Naive B cell (primary cell): ENCODE results near the gene SFT2D1. TPM values are rescaled to one million over a fixed set of nuclear protein-coding genes. Genes with fewer than 3 reads are reported as not detected.

Experiments
- ATAC-seq, 2 donors: fragments of 150-1000 bp; cut with Tn5 transposase; 2 replicates each; pipeline ENCODE4 v1.10.0; 2021; ENCODE audit warnings: low read depth in 2 of 2, mild to moderate bottlenecking in 2 of 2, moderate library complexity in 2 of 2
- DNase-seq: peaks from one replicate; pipeline ENCODE4 v3.0.0; 2022
- H3K27ac Mint-ChIP-seq, 6 donors: one replicate each; pipeline ENCODE4 v1.8.0; 2020 to 2022; ENCODE audit warnings: mild to moderate bottlenecking in 6 of 6, mixed read lengths in 6 of 6, moderate library complexity in 5 of 6, inconsistent platforms in 2 of 6
- H3K27me3 Mint-ChIP-seq, 3 donors: one replicate each; pipeline ENCODE4 v1.8.0; 2021 to 2022; ENCODE audit warnings: mixed read lengths in 3 of 3, mild to moderate bottlenecking in 1 of 3
- H3K36me3 Mint-ChIP-seq, 2 donors: one replicate each; pipeline ENCODE4 v1.8.0; 2020 to 2022; ENCODE audit warnings: mixed read lengths in 2 of 2, inconsistent platforms in 1 of 2, mild to moderate bottlenecking in 1 of 2
- H3K4me1 Mint-ChIP-seq, 3 donors: one replicate each; pipeline ENCODE4 v1.8.0; 2020 to 2022; ENCODE audit warnings: mixed read lengths in 3 of 3, inconsistent platforms in 1 of 3, mild to moderate bottlenecking in 1 of 3, moderate library complexity in 1 of 3
- H3K4me3 Mint-ChIP-seq, 8 donors: one replicate each; pipeline ENCODE4 v1.8.0; 2020 to 2022; ENCODE audit warnings: mild to moderate bottlenecking in 8 of 8, mixed read lengths in 8 of 8, moderate library complexity in 8 of 8, inconsistent platforms in 2 of 8
- H3K9me3 Mint-ChIP-seq, 7 donors: one replicate each; pipeline ENCODE4 v1.8.0; 2020 to 2022; ENCODE audit warnings: mixed read lengths in 7 of 7, mild to moderate bottlenecking in 5 of 7, inconsistent platforms in 2 of 7, moderate library complexity in 1 of 7
- polyA plus RNA-seq, 6 donors: library from polyadenylated mRNA; unstranded; fragments of 300-500 nt; fragmentation: Illumina TruSeq; gene quantifications; one replicate each; pipeline ENCODE4 v1.2.3, GENCODE V29; 2021; ENCODE audit warnings: low read depth in 6 of 6

Gene SFT2D1
- polyA plus RNA-seq, 6 donors from 2014 or later = 95.5 to 172 (median 109) TPM

DNA sequence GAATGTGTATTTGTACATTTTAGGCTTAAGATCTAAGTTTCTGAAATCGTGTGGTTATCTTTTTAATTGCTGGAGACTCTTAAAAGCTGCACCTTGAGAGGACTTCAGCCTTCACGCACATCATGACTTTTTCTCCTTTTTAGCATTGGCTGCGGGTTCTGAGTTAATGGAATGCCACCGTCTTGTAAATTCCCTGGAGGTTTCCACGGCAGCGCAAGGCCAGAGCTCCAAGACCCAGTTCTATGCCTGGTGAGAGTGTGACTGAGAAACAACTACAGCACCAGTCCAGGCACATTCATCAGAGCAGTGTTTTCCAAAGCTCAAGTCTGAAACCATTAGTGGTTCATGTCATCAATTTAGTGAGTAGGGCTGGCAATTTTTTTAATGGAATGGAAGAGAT, 57.1 kb downstream of the SFT2D1 start:
- H3K27ac Mint-ChIP-seq = peak overlapping the region in 1 of 6 donors; percentile 89
- H3K36me3 Mint-ChIP-seq = no peaks in the 10 kb centered on the region
- peak overlapping the region in 2 of 8 donors; percentile 41 to 61 for H3K4me3 Mint-ChIP-seq
- H3K27me3 Mint-ChIP-seq = peaks cover 0 to 16% (median 0%) of the 10 kb centered on the region in 3 donors
- DNase-seq (no peak), ATAC-seq (no peak)
- H3K9me3 Mint-ChIP-seq = peaks cover 0 to 2% (median 0%) of the 10 kb centered on the region in 7 donors
- H3K4me1 Mint-ChIP-seq = peaks cover 15 to 21% (median 20%) of the 10 kb centered on the region in 3 donors

DNA sequence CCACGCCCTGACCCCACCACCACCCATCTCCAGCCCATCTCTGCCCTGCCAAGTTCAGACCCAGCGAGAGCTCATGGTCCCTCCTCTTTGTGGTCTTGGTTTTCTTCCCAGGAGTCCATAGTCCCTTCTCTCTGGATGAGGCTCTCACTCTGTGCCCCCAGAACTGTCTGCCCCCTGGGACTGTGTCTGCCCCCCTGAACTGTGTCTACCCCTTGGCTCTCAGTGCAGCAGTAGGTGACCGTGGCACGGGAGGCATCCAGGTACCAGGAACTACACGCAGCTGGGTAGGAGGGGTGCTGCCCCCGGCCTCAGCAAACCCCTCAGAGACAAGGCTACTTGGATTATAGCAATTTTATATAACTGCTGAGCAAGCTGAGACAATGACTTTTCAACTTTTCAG, 57.7 kb downstream of the SFT2D1 start:
- DNase-seq (no peak), ATAC-seq (no peak)
- H3K4me1 Mint-ChIP-seq = peaks cover 15 to 21% (median 20%) of the 10 kb centered on the region in 3 donors
- H3K27ac Mint-ChIP-seq = peak overlapping the region in 2 of 6 donors; percentile 20 to 89
- H3K36me3 Mint-ChIP-seq = no peaks in the 10 kb centered on the region
- H3K27me3 Mint-ChIP-seq = peaks cover 0 to 12% (median 0%) of the 10 kb centered on the region in 3 donors
- peaks cover 0 to 2% (median 0%) of the 10 kb centered on the region in 7 donors for H3K9me3 Mint-ChIP-seq
- H3K4me3 Mint-ChIP-seq = peak overlapping the region in 1 of 8 donors; percentile 75

- ATAC-seq (no peak), DNase-seq (no peak)
- H3K36me3 Mint-ChIP-seq = no peaks in the 10 kb centered on the region
- peaks cover 0 to 8% (median 0%) of the 10 kb centered on the region in 3 donors for H3K27me3 Mint-ChIP-seq
- peaks cover 0 to 2% (median 0%) of the 10 kb centered on the region in 7 donors for H3K9me3 Mint-ChIP-seq
- H3K4me1 Mint-ChIP-seq = peaks cover 15 to 21% (median 20%) of the 10 kb centered on the region in 3 donors
- no peak overlapping the region for H3K27ac Mint-ChIP-seq
- H3K4me3 Mint-ChIP-seq = no peak overlapping the region
Measured at GRCh38 chr6:166282394-166283032, 59.8 kb downstream of the SFT2D1 start.

DNA sequence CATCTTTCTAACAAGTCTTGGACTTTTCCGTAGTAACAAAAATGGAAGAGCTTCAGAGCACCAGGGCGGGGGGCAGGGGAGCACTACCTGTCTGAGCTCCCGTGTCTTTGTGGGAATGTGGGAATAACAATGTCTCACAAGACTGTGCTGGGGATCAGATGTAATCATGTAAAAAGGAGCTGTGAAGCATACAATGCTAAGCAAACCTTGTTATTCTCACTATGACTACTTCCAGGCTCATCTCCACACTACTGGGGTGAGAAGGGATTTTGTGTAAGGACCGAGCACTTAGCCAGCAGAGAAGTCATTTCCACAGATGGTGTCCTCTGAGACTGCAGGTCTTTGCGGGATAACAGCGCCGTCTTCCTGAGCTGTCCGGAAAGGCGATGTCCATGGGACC, 61.2 kb downstream of the SFT2D1 start:
- H3K27me3 Mint-ChIP-seq = peaks cover 0 to 8% (median under 1%) of the 10 kb centered on the region in 3 donors
- DNase-seq (no peak), ATAC-seq (no peak)
- H3K9me3 Mint-ChIP-seq = no peaks in the 10 kb centered on the region
- H3K4me3 Mint-ChIP-seq = peak overlapping the region in 1 of 8 donors; percentile 52
- H3K36me3 Mint-ChIP-seq = no peaks in the 10 kb centered on the region
- H3K4me1 Mint-ChIP-seq = peaks cover 6 to 9% (median 8%) of the 10 kb centered on the region in 3 donors
- H3K27ac Mint-ChIP-seq = peak overlapping the region in 2 of 6 donors; percentile 66 to 73

GRCh38 chr6:166279393-166279679, 63.0 kb downstream of the SFT2D1 start:
- H3K27ac Mint-ChIP-seq = peak overlapping the region in 1 of 6 donors; percentile 44

DNA sequence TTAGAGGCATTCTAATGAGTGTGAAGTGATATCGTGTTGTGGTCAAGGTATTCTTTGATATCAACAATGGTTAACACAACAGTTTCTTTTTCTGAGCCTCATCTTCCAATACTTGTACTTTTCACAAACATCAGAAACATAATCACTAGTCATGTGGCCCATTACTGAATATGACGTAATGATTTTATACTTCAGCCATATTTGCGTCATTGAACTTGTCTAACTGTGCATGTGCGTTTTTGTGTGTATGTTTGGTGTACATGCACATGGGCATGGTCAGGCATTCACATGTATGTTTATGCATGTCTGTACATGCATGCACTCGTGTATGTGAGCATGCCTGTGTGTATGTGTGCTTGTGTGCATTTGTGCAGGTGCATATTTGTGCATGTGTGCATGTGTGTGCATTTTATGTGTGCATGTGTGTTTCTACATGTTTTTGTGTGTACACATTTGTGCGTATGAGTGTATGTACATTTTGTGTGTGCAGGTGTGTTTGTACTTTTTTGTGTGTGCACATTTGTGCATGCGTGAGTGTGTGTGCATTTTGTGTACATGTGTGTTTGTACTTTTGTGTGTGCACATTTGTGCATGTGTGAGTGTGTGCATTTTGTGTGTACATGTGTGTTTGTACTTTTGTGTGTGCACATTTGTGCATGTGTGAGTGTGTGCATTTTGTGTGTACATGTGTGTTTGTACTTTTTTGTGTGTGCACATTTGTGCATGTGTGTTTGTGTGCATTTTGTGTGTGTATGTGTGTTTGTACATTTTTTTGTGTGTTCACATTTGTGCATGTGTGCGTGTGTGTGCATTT, 63.6 kb downstream of the SFT2D1 start:
- no peaks in the 10 kb centered on the region for H3K36me3 Mint-ChIP-seq
- H3K4me1 Mint-ChIP-seq = peaks cover 7 to 9% (median 7%) of the 10 kb centered on the region in 3 donors
- peaks cover 0 to 8% (median 8%) of the 10 kb centered on the region in 3 donors for H3K27me3 Mint-ChIP-seq
- no peak for ATAC-seq
- no peaks in the 10 kb centered on the region for H3K9me3 Mint-ChIP-seq
- no peak overlapping the region for H3K27ac Mint-ChIP-seq
- DNase-seq = no peak
- no peak overlapping the region for H3K4me3 Mint-ChIP-seq

More at GRCh38 chr6:166279393-166279679, 63.0 kb downstream of the SFT2D1 start:
- peaks cover 0 to 8% (median 8%) of the 10 kb centered on the region in 3 donors for H3K27me3 Mint-ChIP-seq
- no peaks in the 10 kb centered on the region for H3K9me3 Mint-ChIP-seq
- ATAC-seq (no peak), DNase-seq (no peak)
- H3K36me3 Mint-ChIP-seq = no peaks in the 10 kb centered on the region
- peaks cover 7 to 9% (median 7%) of the 10 kb centered on the region in 3 donors for H3K4me1 Mint-ChIP-seq
- H3K4me3 Mint-ChIP-seq = no peak overlapping the region

DNA sequence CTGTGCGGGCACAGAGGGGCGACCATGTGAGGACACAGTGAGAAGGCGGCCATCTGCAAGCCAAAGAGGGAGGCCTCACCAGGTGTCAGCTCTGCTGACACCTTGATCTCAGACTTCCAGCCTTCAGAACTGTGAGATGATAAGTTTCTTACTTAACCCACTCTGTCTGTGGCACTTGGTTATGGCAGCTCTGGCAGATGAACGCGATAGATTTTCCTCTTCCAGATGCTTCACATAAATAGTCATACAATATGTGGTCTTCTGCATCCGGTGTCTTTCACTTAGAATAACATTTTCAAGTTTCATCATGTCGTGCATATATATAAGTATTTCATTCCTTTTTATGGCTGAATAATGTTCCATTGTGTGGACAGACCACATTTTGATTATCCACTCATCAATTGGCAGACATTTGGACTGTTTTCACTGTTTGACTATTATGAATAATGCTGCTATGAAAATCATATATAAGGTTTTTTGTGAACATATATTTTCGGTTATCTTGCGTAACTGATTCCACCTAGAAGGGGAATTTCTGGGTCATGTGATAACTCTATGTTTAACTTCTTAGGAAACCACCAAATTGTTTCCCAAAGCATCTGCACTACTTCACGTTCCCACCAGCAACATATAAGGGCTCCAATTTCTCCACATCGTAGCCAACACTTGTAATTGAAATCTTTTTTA, 64.3 kb downstream of the SFT2D1 start:
- Mint-ChIP-seq H3K36me3 (no peaks in the 10 kb centered on the region), H3K4me3 (no peak overlapping the region), H3K27ac (no peak overlapping the region), H3K9me3 (no peaks in the 10 kb centered on the region), H3K27me3 (peaks cover 0 to 8% (median 7%) of the 10 kb centered on the region in 3 donors), H3K4me1 (peaks cover 7 to 9% (median 7%) of the 10 kb centered on the region in 3 donors)
- ATAC-seq (no peak), DNase-seq (no peak)

- H3K27me3 Mint-ChIP-seq = peaks cover 0 to 8% (median 0%) of the 10 kb centered on the region in 3 donors
- H3K36me3 Mint-ChIP-seq = no peaks in the 10 kb centered on the region
- H3K4me1 Mint-ChIP-seq = peaks cover 7 to 9% (median 7%) of the 10 kb centered on the region in 3 donors
- H3K4me3 Mint-ChIP-seq = no peak overlapping the region
- H3K9me3 Mint-ChIP-seq = no peaks in the 10 kb centered on the region
- DNase-seq = no peak
- no peak for ATAC-seq
- H3K27ac Mint-ChIP-seq = no peak overlapping the region
Measured at GRCh38 chr6:166277018-166277417, 65.3 kb downstream of the SFT2D1 start.

- peak; percentile 79 for DNase-seq
Measured at GRCh38 chr6:166275714-166276166, 66.6 kb downstream of the SFT2D1 start.

DNA sequence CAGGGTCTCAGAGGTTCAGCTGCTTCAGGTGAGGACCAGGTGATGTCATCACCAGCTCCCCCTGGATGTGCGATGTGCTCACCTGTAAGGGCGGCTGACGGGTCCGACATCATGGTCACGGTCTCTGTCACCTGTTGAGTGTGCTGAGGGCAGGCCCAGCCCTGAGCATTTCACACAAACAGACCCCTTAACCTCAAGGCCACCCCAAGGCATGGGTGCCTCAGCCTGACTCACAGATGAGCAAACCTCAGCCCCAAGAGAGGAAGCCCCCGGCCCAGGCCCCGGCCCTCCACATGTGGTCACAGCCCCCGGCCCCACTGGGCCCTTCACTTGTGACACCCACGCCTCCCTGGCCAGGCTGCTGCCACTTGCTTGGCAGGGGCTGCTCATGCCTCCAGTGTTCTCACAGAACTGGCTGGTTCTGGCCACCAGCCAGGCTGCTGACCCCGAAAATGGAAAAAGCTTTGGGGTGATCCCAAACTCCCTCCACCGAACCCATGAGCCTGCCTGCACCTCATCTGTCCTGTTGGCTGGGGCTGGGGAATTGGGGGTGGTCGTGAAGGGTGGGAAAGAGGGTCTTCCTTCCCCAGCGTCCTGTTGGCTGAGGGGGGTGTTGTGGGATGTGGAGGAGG, 67.5 kb downstream of the SFT2D1 start:
- Mint-ChIP-seq H3K4me3 (no peak overlapping the region), H3K4me1 (peaks cover 7 to 9% (median 7%) of the 10 kb centered on the region in 3 donors), H3K27ac (no peak overlapping the region), H3K27me3 (peaks cover 4 to 8% (median 5%) of the 10 kb centered on the region in 3 donors), H3K36me3 (no peaks in the 10 kb centered on the region), H3K9me3 (no peaks in the 10 kb centered on the region)
- DNase-seq = no peak
- no peak for ATAC-seq

More at GRCh38 chr6:166275714-166276166, 66.6 kb downstream of the SFT2D1 start:
- peak overlapping the region in 1 of 8 donors; percentile 16 for H3K4me3 Mint-ChIP-seq
- ATAC-seq = peak; percentile 88 to 95
- H3K27me3 Mint-ChIP-seq = peaks cover 0 to 8% (median 0%) of the 10 kb centered on the region in 3 donors
- peaks cover 7 to 9% (median 7%) of the 10 kb centered on the region in 3 donors for H3K4me1 Mint-ChIP-seq
- H3K9me3 Mint-ChIP-seq = no peaks in the 10 kb centered on the region
- no peaks in the 10 kb centered on the region for H3K36me3 Mint-ChIP-seq
- peak overlapping the region in 1 of 6 donors; percentile 61 for H3K27ac Mint-ChIP-seq

- H3K36me3 Mint-ChIP-seq = no peaks in the 10 kb centered on the region
- peak overlapping the region in 2 of 6 donors; percentile 2 to 67 for H3K27ac Mint-ChIP-seq
- no peak overlapping the region for H3K4me3 Mint-ChIP-seq
- DNase-seq = no peak
- peaks cover 7 to 9% (median 7%) of the 10 kb centered on the region in 3 donors for H3K4me1 Mint-ChIP-seq
- no peaks in the 10 kb centered on the region for H3K9me3 Mint-ChIP-seq
- ATAC-seq = no peak
- H3K27me3 Mint-ChIP-seq = peaks cover 8 to 12% (median 9%) of the 10 kb centered on the region in 3 donors
Measured at GRCh38 chr6:166274163-166274562, 68.2 kb downstream of the SFT2D1 start.

DNA sequence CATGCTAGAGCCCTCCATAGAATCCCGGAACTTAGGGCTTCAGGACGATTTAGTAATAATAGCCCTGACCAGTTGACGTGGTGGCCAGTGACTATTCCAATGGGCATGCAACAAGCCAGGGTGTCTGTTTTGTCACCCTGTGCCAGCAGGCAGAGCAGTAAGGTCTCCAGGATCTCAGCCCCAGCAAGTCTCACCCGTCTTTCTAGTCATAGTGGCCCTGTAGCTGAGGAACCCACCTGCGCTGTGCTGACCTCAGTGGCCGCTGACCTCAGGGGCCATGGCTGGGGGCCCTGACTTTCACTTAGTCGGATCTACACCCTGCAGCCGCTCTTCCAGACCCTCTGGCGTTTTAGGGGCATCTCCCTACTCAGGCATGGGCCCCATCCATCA, 71.0 kb downstream of the SFT2D1 start:
- no peak for ATAC-seq
- no peaks in the 10 kb centered on the region for H3K36me3 Mint-ChIP-seq
- peaks cover 9 to 18% (median 13%) of the 10 kb centered on the region in 3 donors for H3K27me3 Mint-ChIP-seq
- H3K4me3 Mint-ChIP-seq = no peak overlapping the region
- no peaks in the 10 kb centered on the region for H3K9me3 Mint-ChIP-seq
- DNase-seq = no peak
- H3K4me1 Mint-ChIP-seq = peaks cover 7 to 9% (median 7%) of the 10 kb centered on the region in 3 donors
- no peak overlapping the region for H3K27ac Mint-ChIP-seq
